ENCODE data around the gene MICAL3. TPM values are rescaled to one million over a fixed set of nuclear protein-coding genes. Genes with fewer than 3 reads are reported as not detected.

MICAL3 gene
- total RNA-seq, 1 donor from 2014 or later, result 33.6 TPM

DNA sequence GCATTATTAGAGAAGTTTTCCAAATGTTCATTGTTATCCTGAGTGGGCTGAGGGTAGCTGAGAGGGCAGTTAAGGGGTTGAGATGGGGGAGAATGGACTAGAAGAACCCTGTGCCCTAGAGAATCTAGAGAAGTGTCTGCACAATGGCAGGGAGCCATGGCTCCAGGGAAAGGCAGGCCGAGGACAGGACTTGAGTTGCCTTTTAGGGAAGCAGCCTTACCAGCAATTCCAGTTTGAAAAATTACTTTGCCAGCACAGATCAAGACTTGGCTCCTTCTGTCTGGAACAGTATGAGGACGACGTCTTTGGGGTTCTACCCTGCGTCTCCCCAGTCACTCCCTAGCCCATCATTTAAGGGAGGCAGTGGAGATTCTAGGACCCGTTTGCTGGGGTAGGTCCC lies 25.7 kb upstream of the MICAL3 start:
- Histone ChIP-seq H3K27me3 (no peaks in the 10 kb centered on the region), H3F3A (ENCODE audit: low read depth) (no peaks in the 10 kb centered on the region), H3K4me1 (no peaks in the 10 kb centered on the region), H4K20me1 (ENCODE audit: low read depth) (no peaks in the 10 kb centered on the region), H3K4me2 (no peak overlapping the region), H3K9me3 (ENCODE audit: low read depth) (no peaks in the 10 kb centered on the region), H3K79me2 (ENCODE audit: low read depth) (no peaks in the 10 kb centered on the region), H3K4me3 (no peak overlapping the region), H3K9ac (no peak overlapping the region), H3K27ac (no peak overlapping the region), H3K36me3 (no peaks in the 10 kb centered on the region), H2AFZ (replicated peaks) (no peak overlapping the region)
- no peaks in the 10 kb centered on the region for H3K36me3 Mint-ChIP-seq
- TF ChIP-seq EZH2phosphoT487 (IDR thresholded peaks at IDR 0.05) (no peak), CTCF (IDR thresholded peaks at IDR 0.05) (no peak), EZH2 (IDR thresholded peaks at IDR 0.05) (no peak)
- H3K4me1 Mint-ChIP-seq, result peaks cover 7% of the 10 kb centered on the region
- no peak overlapping the region for H3K27ac Mint-ChIP-seq
- H3K4me3 Mint-ChIP-seq, result no peak overlapping the region
- peaks cover 5% of the 10 kb centered on the region for H3K27me3 Mint-ChIP-seq (ENCODE audit: insufficient read depth, low read depth)
- no peak for DNase-seq (ENCODE audit: low spot score)
- H3K9me3 Mint-ChIP-seq, result peaks cover 6% of the 10 kb centered on the region

- Mint-ChIP-seq H3K4me3 (no peak overlapping the region), H3K36me3 (no peaks in the 10 kb centered on the region), H3K4me1 (no peaks in the 10 kb centered on the region), H3K27ac (no peak overlapping the region), H3K27me3 (ENCODE audit: insufficient read depth, low read depth) (peaks cover 3% of the 10 kb centered on the region), H3K9me3 (no peaks in the 10 kb centered on the region)
- H3K27me3 ChIP-seq, result no peaks in the 10 kb centered on the region
- H3K4me2 ChIP-seq, result no peak overlapping the region
- peak; percentile 20 for DNase-seq (ENCODE audit: low spot score)
- H4K20me1 ChIP-seq (ENCODE audit: low read depth), result no peaks in the 10 kb centered on the region
- no peaks in the 10 kb centered on the region for H3K36me3 ChIP-seq
- no peak overlapping the region for H3K27ac ChIP-seq
- H3K4me1 ChIP-seq, result no peaks in the 10 kb centered on the region
- no peaks in the 10 kb centered on the region for H3K79me2 ChIP-seq (ENCODE audit: low read depth)
- H2AFZ ChIP-seq (replicated peaks), result peak overlapping the region; percentile 26
- no peaks in the 10 kb centered on the region for H3K9me3 ChIP-seq (ENCODE audit: low read depth)
- no peak overlapping the region for H3K9ac ChIP-seq
- H3K4me3 ChIP-seq, result no peak overlapping the region
- no peaks in the 10 kb centered on the region for H3F3A ChIP-seq (ENCODE audit: low read depth)
- TF ChIP-seq EZH2phosphoT487 (IDR thresholded peaks at IDR 0.05) (no peak), EZH2 (IDR thresholded peaks at IDR 0.05) (no peak), CTCF (IDR thresholded peaks at IDR 0.05) (no peak)
Measured at GRCh38 chr22:18048441-18048898, 24.1 kb upstream of the MICAL3 start.

- no peak for TF ChIP-seq EZH2 (IDR thresholded peaks at IDR 0.05)
- no peak for TF ChIP-seq EZH2phosphoT487 (IDR thresholded peaks at IDR 0.05)
- no peak for TF ChIP-seq CTCF (IDR thresholded peaks at IDR 0.05)
- no peaks in the 10 kb centered on the region for H3K9me3 ChIP-seq (ENCODE audit: low read depth)
- H3K4me3 ChIP-seq, result no peak overlapping the region
- no peaks in the 10 kb centered on the region for H3K4me1 ChIP-seq
- H3K36me3 ChIP-seq, result no peaks in the 10 kb centered on the region
- Mint-ChIP-seq H3K4me1 (no peaks in the 10 kb centered on the region), H3K9me3 (no peaks in the 10 kb centered on the region), H3K27me3 (ENCODE audit: insufficient read depth, low read depth) (peaks cover 3% of the 10 kb centered on the region), H3K36me3 (no peaks in the 10 kb centered on the region), H3K27ac (no peak overlapping the region), H3K4me3 (no peak overlapping the region)
- H3K27ac ChIP-seq, result no peak overlapping the region
- no peak overlapping the region for H3K4me2 ChIP-seq
- no peaks in the 10 kb centered on the region for H3K79me2 ChIP-seq (ENCODE audit: low read depth)
- no peaks in the 10 kb centered on the region for H3F3A ChIP-seq (ENCODE audit: low read depth)
- no peak overlapping the region for H2AFZ ChIP-seq (replicated peaks)
- H3K27me3 ChIP-seq, result no peaks in the 10 kb centered on the region
- no peak overlapping the region for H3K9ac ChIP-seq
- no peak for DNase-seq (ENCODE audit: low spot score)
- no peaks in the 10 kb centered on the region for H4K20me1 ChIP-seq (ENCODE audit: low read depth)
Measured at GRCh38 chr22:18048041-18048440, 23.7 kb upstream of the MICAL3 start.

Data from neural progenitor cell (in vitro differentiated cells).